Mucosa of rectum (tissue), 2 donors: Measurements from ENCODE around the gene AQP1.

Experiments
- H3K27ac ChIP-seq, 2 donors: one replicate each; pipeline ENCODE4 v1.7.0; 2013; ENCODE audit warnings: inconsistent platforms in 2 of 2, low read depth in 2 of 2, low read length in 2 of 2
- H3K27me3 ChIP-seq, 2 donors: one replicate each; pipeline ENCODE4 v1.7.0; 2013; ENCODE audit warnings: low read length in 2 of 2; ENCODE audit not compliant: control insufficient read depth in 2 of 2, insufficient read depth in 2 of 2
- H3K36me3 ChIP-seq, 2 donors: one replicate each; pipeline ENCODE4 v1.7.0; 2013; ENCODE audit warnings: low read length in 2 of 2; ENCODE audit not compliant: control insufficient read depth in 2 of 2, insufficient read depth in 2 of 2
- H3K4me1 ChIP-seq, 2 donors: one replicate each; pipeline ENCODE4 v1.7.0; 2013; ENCODE audit warnings: low read length in 2 of 2, mild to moderate bottlenecking in 1 of 2; ENCODE audit not compliant: control insufficient read depth in 2 of 2, insufficient read depth in 2 of 2
- H3K4me3 ChIP-seq, 2 donors: one replicate each; pipeline ENCODE4 v1.7.0; 2013; ENCODE audit warnings: low read length in 2 of 2
- H3K9ac ChIP-seq, 2 donors: one replicate each; pipeline ENCODE4 v1.7.0; 2013; ENCODE audit warnings: low read length in 2 of 2, low read depth in 1 of 2, mild to moderate bottlenecking in 1 of 2
- H3K9me3 ChIP-seq, 2 donors: one replicate each; pipeline ENCODE4 v1.7.0; 2013; ENCODE audit warnings: low read length in 2 of 2; ENCODE audit not compliant: control insufficient read depth in 2 of 2
- donor health status: healthy.
- donor health status: Normal muscosa, but diverticular disease.

Gene AQP1

GRCh38 chr7:30881448-30881847, 30.2 kb upstream of the AQP1 start:
- no peak overlapping the region for H3K4me3 ChIP-seq
- H3K36me3 ChIP-seq, result no peaks in the 10 kb centered on the region
- no peak overlapping the region for H3K9ac ChIP-seq
- no peaks in the 10 kb centered on the region for H3K4me1 ChIP-seq
- no peaks in the 10 kb centered on the region for H3K27me3 ChIP-seq
- no peaks in the 10 kb centered on the region for H3K9me3 ChIP-seq
- no peak overlapping the region for H3K27ac ChIP-seq

- Histone ChIP-seq H3K27ac (no peak overlapping the region), H3K4me1 (no peaks in the 10 kb centered on the region), H3K27me3 (no peaks in the 10 kb centered on the region), H3K9ac (no peak overlapping the region), H3K4me3 (no peak overlapping the region), H3K9me3 (no peaks in the 10 kb centered on the region), H3K36me3 (no peaks in the 10 kb centered on the region)
Observed at GRCh38 chr7:30884881-30885280, 26.8 kb upstream of the AQP1 start.

GRCh38 chr7:30886608-30887011, 25.0 kb upstream of the AQP1 start:
- H3K4me3 ChIP-seq, result no peak overlapping the region
- no peaks in the 10 kb centered on the region for H3K9me3 ChIP-seq
- H3K27ac ChIP-seq, result no peak overlapping the region
- H3K9ac ChIP-seq, result no peak overlapping the region
- H3K27me3 ChIP-seq, result no peaks in the 10 kb centered on the region
- H3K4me1 ChIP-seq, result no peaks in the 10 kb centered on the region
- no peaks in the 10 kb centered on the region for H3K36me3 ChIP-seq

GRCh38 chr7:30887464-30887872, 24.2 kb upstream of the AQP1 start:
- Histone ChIP-seq H3K27me3 (no peaks in the 10 kb centered on the region), H3K36me3 (no peaks in the 10 kb centered on the region), H3K4me3 (no peak overlapping the region), H3K27ac (no peak overlapping the region), H3K9ac (no peak overlapping the region), H3K4me1 (no peaks in the 10 kb centered on the region), H3K9me3 (no peaks in the 10 kb centered on the region)

GRCh38 chr7:30888747-30889146, 22.9 kb upstream of the AQP1 start:
- H3K36me3 ChIP-seq, result no peaks in the 10 kb centered on the region
- H3K9me3 ChIP-seq, result no peaks in the 10 kb centered on the region
- H3K27me3 ChIP-seq, result no peaks in the 10 kb centered on the region
- H3K4me3 ChIP-seq, result no peak overlapping the region
- H3K9ac ChIP-seq, result no peak overlapping the region
- no peak overlapping the region for H3K27ac ChIP-seq
- H3K4me1 ChIP-seq, result peaks cover 0 to 2% of the 10 kb centered on the region in 2 donors

- Histone ChIP-seq H3K4me1 (peaks cover 0 to 5% of the 10 kb centered on the region in 2 donors), H3K4me3 (no peak overlapping the region), H3K9ac (no peak overlapping the region), H3K9me3 (no peaks in the 10 kb centered on the region), H3K36me3 (no peaks in the 10 kb centered on the region), H3K27ac (no peak overlapping the region), H3K27me3 (no peaks in the 10 kb centered on the region)
Observed at GRCh38 chr7:30890226-30890625, 21.4 kb upstream of the AQP1 start.

- Histone ChIP-seq H3K27me3 (no peaks in the 10 kb centered on the region), H3K27ac (no peak overlapping the region), H3K4me1 (peaks cover 0 to 11% of the 10 kb centered on the region in 2 donors), H3K9ac (no peak overlapping the region), H3K36me3 (no peaks in the 10 kb centered on the region), H3K4me3 (no peak overlapping the region), H3K9me3 (no peaks in the 10 kb centered on the region)
Observed at GRCh38 chr7:30893357-30893756, 18.3 kb upstream of the AQP1 start.

GRCh38 chr7:30894009-30894408, 17.6 kb upstream of the AQP1 start:
- Histone ChIP-seq H3K9me3 (no peaks in the 10 kb centered on the region), H3K27ac (no peak overlapping the region), H3K4me3 (no peak overlapping the region), H3K4me1 (peaks cover 0 to 11% of the 10 kb centered on the region in 2 donors), H3K27me3 (no peaks in the 10 kb centered on the region), H3K36me3 (no peaks in the 10 kb centered on the region), H3K9ac (no peak overlapping the region)

GRCh38 chr7:30894866-30895605, 16.6 kb upstream of the AQP1 start:
- Histone ChIP-seq H3K4me1 (peaks cover 0 to 11% of the 10 kb centered on the region in 2 donors), H3K27me3 (no peaks in the 10 kb centered on the region), H3K9me3 (no peaks in the 10 kb centered on the region), H3K27ac (no peak overlapping the region), H3K36me3 (no peaks in the 10 kb centered on the region), H3K4me3 (no peak overlapping the region), H3K9ac (no peak overlapping the region)

- H3K36me3 ChIP-seq, result no peaks in the 10 kb centered on the region
- no peak overlapping the region for H3K4me3 ChIP-seq
- no peak overlapping the region for H3K27ac ChIP-seq
- H3K4me1 ChIP-seq, result peaks cover 0 to 11% of the 10 kb centered on the region in 2 donors
- no peak overlapping the region for H3K9ac ChIP-seq
- H3K9me3 ChIP-seq, result no peaks in the 10 kb centered on the region
- no peaks in the 10 kb centered on the region for H3K27me3 ChIP-seq
Observed at GRCh38 chr7:30896036-30896435, 15.6 kb upstream of the AQP1 start.
